Stimulated activated naive CD8-positive, alpha-beta T cell treated with anti-CD3 and anti-CD28 coated beads, Interleukin-15, amount 100 ng/mL, for 72 hours (primary cell): ENCODE results near the gene SH3PXD2B.
"Not testable (repeated sequence)": the region's sequence is repeated elsewhere in the genome, so short reads cannot be mapped to it uniquely, and the experiment has no call there.

Source experiments
- ATAC-seq: fragments of 150-1000 bp; cut with Tn5 transposase; 2 replicates; pipeline ENCODE4 v1.10.0; 2021; ENCODE audit warnings: mild to moderate bottlenecking, moderate library complexity
- DNase-seq, 2 donors: peaks; one replicate each; pipeline ENCODE4 v3.0.0; 2021 to 2022
- H3K27ac Mint-ChIP-seq, 2 donors: one replicate each; pipeline ENCODE4 v1.8.0; 2022; ENCODE audit warnings: mild to moderate bottlenecking in 2 of 2, mixed read lengths in 2 of 2, moderate library complexity in 2 of 2
- H3K27me3 Mint-ChIP-seq: one replicate; pipeline ENCODE4 v1.8.0; 2022; ENCODE audit warnings: mixed read lengths
- H3K4me1 Mint-ChIP-seq: one replicate; pipeline ENCODE4 v1.8.0; 2022; ENCODE audit warnings: mild to moderate bottlenecking, mixed read lengths
- H3K4me3 Mint-ChIP-seq, 2 donors: one replicate each; pipeline ENCODE4 v1.8.0; 2022; ENCODE audit warnings: mild to moderate bottlenecking in 2 of 2, mixed read lengths in 2 of 2, moderate library complexity in 1 of 2
- H3K9me3 Mint-ChIP-seq, 2 donors: one replicate each; pipeline ENCODE4 v1.8.0; 2022; ENCODE audit warnings: mixed read lengths in 2 of 2

Gene SH3PXD2B

DNA sequence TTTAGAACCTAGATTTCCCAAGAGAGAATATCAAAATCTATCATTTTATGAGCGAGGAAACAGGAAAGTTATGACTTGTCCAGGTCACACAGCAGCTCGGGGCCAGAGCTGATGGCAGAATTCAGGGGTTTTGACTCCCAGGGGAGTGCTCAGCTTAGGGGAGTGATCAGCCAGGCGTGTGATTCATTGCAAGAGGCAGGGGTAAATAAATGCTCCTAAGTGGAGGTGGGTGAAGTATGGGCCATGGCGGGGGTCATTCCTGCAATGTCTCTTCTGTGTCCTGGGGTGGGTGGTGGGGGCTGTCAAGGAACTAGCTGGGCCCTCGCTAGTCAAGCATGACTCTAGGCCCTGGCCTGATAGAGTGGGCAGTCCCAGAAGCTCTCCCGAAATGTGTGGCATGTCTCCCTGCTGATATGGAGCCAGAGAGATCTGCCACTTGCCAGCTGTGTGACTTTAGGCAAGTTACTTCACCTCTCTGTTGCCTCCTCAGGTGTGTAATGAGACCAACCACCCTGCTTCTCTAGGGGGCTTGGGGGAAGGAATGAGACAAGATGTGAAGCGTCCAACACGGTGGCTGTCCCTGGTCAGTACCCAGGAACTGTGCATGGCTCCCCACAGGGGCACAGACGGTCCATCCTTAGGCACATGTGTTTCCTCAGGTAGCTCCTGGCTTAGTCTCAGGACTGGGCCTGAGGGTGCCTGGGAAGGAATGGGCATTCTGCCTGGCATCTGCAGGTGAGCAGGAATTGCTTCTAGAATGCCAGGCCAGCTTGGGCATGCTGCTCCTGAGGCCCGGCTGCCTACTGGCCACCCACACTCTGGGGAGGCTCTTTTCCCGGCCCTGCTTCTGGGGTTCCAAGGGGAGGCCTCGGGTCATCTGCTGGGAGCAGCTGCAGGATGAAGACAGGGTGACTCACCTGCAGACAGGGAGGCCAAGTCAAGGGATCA lies 36.5 kb upstream of the SH3PXD2B start:
- Mint-ChIP-seq H3K27me3 (peaks cover 23% of the 10 kb centered on the region), H3K4me3 (no peak overlapping the region), H3K27ac (no peak overlapping the region), H3K9me3 (no peaks in the 10 kb centered on the region), H3K4me1 (no peaks in the 10 kb centered on the region)
- ATAC-seq (no peak), DNase-seq (no peak)

DNA sequence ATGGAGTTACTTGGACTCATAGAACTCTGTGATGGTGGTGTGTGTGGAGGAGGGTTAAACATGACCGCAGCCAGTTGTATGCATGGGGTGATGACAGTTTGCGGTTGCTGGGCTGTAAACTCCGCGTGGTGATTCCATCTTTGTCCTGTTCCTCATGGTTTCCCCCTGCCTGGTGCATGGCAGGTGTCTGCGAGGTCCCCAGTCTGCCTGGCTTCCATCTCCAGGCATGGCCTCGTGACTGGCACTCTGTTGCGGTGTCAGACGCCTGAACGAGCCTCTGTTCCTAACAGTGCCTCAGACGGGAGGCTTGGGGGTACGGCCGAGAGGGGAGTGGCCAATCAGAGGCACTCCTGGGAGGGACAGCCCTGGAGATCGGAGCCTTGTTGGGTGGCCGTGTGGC lies 33.9 kb upstream of the SH3PXD2B start:
- no peak overlapping the region for H3K27ac Mint-ChIP-seq
- H3K4me3 Mint-ChIP-seq, result no peak overlapping the region
- peaks cover 7% of the 10 kb centered on the region for H3K27me3 Mint-ChIP-seq
- ATAC-seq (no peak), DNase-seq (no peak)
- no peaks in the 10 kb centered on the region for H3K9me3 Mint-ChIP-seq
- no peaks in the 10 kb centered on the region for H3K4me1 Mint-ChIP-seq

DNA sequence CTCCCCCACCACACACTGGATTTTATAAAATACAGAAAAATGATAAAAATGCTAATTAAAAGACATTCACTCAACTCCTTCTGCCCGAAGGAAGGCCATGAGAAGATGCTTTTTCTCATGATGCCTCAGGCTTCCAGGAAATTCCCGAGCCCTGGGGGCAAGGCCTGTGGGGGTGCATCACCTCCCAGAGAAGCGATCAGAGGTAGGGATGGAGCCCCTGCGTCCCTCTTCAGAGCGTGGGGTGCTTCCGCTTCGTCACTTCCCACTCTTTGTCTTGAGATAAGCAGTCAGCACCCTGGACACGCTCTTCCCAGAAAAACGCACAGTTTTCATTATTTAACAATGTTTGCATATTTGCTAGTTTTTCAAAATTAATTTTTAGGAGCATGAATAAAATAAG lies 33.3 kb upstream of the SH3PXD2B start:
- H3K9me3 Mint-ChIP-seq, result no peaks in the 10 kb centered on the region
- no peak for ATAC-seq
- no peak overlapping the region for H3K27ac Mint-ChIP-seq
- no peak for DNase-seq
- H3K4me3 Mint-ChIP-seq, result no peak overlapping the region
- H3K4me1 Mint-ChIP-seq, result no peaks in the 10 kb centered on the region
- peaks cover 7% of the 10 kb centered on the region for H3K27me3 Mint-ChIP-seq

DNA sequence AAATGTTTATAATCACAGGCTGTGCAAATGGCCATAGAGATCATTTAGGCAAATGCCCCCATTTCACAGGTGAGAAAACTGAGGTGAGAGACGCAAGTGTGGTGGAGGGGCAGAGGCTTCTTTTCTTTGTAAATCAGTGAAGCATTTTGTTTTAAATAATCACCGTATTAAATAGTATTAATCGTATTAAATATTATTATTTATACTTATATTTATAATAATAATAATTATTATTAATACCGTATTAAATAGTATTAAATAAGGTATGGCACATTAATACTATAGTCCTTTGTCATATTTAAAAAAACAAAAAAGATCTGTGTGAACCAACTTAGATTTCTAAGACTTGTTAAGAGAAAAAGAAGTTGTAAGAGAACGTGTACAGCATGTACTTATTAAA lies 32.6 kb upstream of the SH3PXD2B start:
- H3K4me1 Mint-ChIP-seq, result no peaks in the 10 kb centered on the region
- ATAC-seq (no peak), DNase-seq (no peak)
- peaks cover 7% of the 10 kb centered on the region for H3K27me3 Mint-ChIP-seq
- no peak overlapping the region for H3K27ac Mint-ChIP-seq
- H3K4me3 Mint-ChIP-seq, result no peak overlapping the region
- no peaks in the 10 kb centered on the region for H3K9me3 Mint-ChIP-seq

DNA sequence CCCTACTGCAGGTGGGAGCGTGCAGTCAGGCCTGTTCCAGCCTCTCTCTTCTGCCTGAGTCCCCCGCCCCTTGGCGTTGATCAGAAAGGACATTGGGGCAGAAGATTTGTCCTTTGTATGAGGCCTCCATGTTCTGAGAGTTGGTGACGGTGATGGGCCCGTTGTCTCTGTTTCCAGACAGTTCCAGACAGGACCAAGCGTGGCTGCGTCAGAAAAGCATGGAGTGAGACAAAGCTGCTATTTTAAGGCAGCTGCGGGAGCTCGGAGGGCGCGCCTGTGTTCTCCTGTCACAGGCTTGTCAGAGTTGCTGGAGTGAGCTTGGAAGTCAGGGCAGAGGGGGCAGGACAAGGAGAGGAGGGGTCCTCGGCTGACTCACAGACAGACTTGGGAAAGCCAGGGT lies 32.1 kb upstream of the SH3PXD2B start:
- Mint-ChIP-seq H3K4me3 (no peak overlapping the region), H3K9me3 (no peaks in the 10 kb centered on the region), H3K27ac (no peak overlapping the region), H3K4me1 (no peaks in the 10 kb centered on the region), H3K27me3 (peaks cover 7% of the 10 kb centered on the region)
- DNase-seq, result no peak
- ATAC-seq, result no peak

DNA sequence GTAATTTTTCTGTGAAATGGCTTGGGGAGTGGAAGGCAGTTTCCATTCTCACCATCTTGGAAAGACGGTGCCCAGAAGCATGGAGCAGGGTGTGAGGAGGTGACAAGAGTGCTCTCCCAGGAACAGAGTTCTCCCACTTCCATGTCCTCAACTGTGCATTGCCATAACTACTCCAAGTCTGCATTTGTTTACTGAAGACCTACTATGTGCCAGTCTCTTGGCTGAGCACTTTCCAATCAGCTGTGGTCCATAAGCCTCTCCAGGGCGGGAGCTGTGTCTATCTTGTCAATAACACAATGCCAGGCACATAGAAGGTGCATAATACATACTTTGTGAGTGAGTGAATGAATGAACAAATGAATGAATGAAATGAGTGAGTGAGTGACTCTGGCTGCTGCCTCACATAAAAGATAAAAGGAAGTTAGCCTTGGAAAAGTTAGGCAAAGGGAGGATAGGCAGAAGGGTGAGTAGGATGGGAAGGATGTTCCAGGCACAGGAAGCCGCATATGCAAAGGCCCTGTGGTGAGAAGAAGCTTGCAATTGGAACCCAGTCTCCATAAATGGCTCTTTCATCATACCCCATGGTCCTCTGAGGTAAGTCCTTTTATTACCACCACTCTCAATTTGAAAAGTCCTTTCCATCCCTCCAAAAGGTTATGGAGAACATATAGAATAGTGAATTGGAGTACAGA lies 31.3 kb upstream of the SH3PXD2B start:
- no peak overlapping the region for H3K27ac Mint-ChIP-seq
- no peaks in the 10 kb centered on the region for H3K4me1 Mint-ChIP-seq
- no peak overlapping the region for H3K4me3 Mint-ChIP-seq
- H3K9me3 Mint-ChIP-seq, result no peaks in the 10 kb centered on the region
- H3K27me3 Mint-ChIP-seq, result peaks cover 7% of the 10 kb centered on the region
- ATAC-seq (no peak), DNase-seq (no peak)

DNA sequence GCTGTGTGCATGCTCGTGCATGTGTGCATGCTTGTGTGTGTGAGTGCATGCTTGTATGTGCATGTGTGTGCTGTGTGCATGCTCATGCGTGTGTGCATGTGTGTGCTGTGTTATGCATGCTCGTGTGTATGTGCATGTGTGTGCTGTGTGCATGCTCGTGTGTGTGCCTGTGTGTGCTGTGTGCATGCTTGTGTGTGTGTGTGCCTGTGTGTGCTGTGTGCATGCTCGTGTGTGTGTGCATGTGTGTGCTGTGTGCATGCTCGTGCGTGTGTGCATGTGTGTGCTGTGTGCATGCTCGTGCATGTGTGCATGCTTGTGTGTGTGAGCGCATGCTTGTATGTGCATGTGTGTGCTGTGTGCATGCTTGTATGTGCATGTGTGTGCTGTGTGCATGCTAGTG lies 30.3 kb upstream of the SH3PXD2B start:
- Mint-ChIP-seq H3K27ac (no peak overlapping the region), H3K4me1 (no peaks in the 10 kb centered on the region), H3K4me3 (no peak overlapping the region), H3K9me3 (no peaks in the 10 kb centered on the region), H3K27me3 (peaks cover 7% of the 10 kb centered on the region)
- DNase-seq (no peak), ATAC-seq (no peak)

DNA sequence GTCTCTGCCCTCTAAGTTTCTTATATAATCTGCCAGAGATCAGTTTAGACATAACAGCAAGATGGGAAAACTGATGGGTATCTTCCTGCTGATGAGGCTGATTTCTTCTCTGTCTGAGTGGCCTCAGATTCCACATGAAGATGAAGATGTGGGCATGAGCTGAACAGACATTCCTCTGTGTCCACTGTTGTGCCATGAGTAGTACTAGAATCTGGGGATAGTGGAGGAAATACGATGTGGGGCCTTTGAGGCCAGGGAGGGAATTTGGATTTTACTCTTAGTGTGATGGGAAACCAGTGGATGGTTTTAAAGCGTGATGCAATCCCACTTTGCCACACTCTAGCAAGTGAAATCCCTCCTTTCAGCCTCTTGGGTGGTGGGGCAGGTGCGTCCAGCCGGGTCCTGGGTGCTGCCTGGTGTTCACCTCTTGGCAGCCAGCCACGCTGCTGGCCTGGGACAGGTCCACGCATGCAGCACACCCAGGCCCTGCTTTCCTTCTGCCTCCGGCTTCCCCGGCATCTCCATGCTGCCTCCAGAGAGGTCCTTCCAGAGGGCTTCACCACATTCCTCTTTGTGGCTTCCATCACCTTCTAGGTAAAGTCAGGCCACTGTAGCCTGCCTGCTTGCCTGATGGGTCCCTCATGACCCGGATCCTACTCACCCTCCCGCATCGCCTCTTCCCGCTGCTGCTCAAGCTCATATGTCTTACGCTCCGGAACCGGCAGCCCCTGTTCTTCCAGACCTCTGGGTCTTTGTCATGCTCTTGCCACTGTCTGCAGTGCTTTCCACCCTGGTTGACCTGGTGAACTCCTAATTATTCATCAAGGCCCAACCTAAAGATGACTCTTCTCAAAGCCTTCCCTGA lies 28.1 kb upstream of the SH3PXD2B start:
- Mint-ChIP-seq H3K9me3 (no peaks in the 10 kb centered on the region), H3K27me3 (peaks cover 7% of the 10 kb centered on the region), H3K4me3 (no peak overlapping the region), H3K4me1 (no peaks in the 10 kb centered on the region), H3K27ac (no peak overlapping the region)
- ATAC-seq (no peak), DNase-seq (no peak)

DNA sequence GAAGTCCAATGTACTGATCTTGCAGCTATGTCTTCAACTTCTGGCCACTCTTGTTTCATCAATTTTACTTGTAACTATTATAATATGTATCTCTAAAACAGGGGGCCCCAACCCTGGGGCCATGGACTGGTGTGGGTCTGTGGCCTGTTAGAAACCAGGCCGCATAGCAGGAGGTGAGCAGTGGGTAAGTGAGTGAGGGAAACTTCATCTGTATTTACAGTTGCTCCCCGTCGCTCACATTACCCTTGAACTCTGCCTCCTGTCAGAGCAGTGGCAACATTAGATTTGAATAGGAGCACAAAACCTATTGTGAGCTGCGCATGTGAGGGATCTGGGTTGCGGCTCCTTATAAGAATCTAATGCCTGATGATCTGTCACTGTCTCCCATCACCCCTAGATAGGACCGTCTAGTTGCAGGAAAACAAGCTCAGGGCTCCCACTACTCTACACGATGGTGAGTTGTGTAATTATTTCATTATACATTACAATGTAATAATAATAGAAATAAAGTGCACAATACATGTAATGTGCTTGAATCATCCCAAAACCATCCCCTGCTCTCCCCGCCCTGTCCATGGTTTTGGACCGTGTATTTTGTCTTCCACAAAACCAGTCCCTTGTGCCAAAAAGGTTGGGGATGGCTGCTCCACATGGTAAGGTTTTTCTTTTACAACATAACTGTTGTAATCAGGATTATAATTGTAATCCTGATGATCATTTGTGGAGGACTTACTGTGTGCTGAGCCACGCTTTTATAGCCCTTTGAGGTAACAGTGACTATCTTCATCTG lies 26.9 kb upstream of the SH3PXD2B start:
- Mint-ChIP-seq H3K9me3 (no peaks in the 10 kb centered on the region), H3K4me3 (no peak overlapping the region), H3K27ac (no peak overlapping the region), H3K27me3 (peaks cover under 1% of the 10 kb centered on the region), H3K4me1 (no peaks in the 10 kb centered on the region)
- DNase-seq (no peak), ATAC-seq (no peak)

DNA sequence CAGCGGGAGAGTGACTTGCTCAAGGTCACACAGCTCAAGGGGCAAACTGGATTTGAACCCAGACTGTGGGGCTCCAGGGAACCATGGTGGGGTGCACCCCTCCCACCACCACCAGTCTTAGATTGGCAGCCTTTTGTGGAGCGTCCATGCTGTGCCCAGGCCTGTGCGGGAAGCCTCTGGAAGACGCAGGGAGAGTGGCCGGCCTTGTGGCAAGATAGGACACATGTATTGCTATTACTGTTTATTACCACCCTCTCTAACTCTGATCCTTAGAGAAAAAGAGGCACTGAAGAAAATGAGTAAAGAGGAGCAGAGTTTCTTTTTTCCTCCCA lies 25.4 kb upstream of the SH3PXD2B start:
- H3K4me3 Mint-ChIP-seq, result no peak overlapping the region
- peak overlapping the region in 1 of 2 donors; percentile 9 for H3K27ac Mint-ChIP-seq
- no peaks in the 10 kb centered on the region for H3K9me3 Mint-ChIP-seq
- H3K4me1 Mint-ChIP-seq, result no peaks in the 10 kb centered on the region
- ATAC-seq, result no peak
- H3K27me3 Mint-ChIP-seq, result no peaks in the 10 kb centered on the region
- no peak for DNase-seq

DNA sequence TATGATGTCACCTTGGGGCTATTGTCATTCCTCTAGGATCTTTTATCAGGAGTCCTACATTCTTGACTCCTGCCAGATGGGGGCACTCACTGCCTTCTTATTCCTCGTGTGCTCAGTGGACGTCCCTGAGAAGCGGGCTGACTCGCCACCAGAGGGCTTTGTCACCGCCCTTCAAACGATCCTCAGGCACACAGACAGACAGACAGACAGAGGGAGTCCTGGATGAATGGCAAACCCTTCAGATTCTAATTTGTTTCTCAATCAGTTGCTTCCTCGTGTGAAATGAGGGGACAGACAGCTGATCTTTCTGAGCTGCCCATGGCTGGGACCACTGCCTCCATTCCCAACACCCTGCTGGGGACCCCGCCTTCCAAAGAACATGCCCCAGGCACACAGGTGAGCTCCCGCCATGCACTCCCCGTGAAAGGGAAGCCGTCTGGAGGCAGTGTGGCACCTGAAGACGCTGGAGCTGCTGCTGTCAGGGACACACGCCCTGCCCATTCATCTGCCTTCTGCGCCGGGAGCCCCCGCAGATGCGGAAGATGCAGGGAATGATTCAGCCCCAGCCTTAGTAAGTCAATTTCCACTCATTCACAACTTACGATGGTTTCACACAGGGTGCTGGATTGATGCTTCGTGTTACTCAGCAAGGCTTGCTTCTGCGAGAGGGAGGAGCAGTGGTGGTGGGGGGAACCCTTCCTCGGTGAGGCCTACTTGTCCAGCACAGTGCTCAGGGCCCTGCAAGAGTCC lies 24.9 kb upstream of the SH3PXD2B start:
- ATAC-seq (peak; percentile 96), DNase-seq (peak; percentile 53 to 72)
- Mint-ChIP-seq H3K27me3 (no peaks in the 10 kb centered on the region), H3K27ac (peak overlapping the region in 1 of 2 donors; percentile 9), H3K4me1 (no peaks in the 10 kb centered on the region), H3K9me3 (no peaks in the 10 kb centered on the region), H3K4me3 (no peak overlapping the region)

DNA sequence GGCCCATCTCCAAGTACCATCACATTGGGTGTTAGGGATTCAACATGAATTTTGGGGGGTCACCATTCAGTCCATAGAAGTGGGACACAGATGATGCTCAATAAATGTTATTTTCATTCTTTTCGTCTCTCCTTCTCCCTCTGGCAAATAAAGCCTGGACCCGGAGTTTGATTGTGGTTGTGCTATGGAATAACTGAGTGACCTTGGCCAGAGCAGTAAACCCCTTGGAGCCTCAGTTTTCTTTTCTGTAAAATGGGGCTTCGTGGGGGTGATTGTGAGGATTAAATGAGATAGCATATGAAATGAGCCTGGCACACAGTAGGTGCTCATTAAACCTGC lies 24.3 kb upstream of the SH3PXD2B start:
- ATAC-seq, H3K9me3 Mint-ChIP-seq, H3K27ac Mint-ChIP-seq, H3K27me3 Mint-ChIP-seq, DNase-seq, H3K4me1 Mint-ChIP-seq, H3K4me3 Mint-ChIP-seq: not testable (repeated sequence)

DNA sequence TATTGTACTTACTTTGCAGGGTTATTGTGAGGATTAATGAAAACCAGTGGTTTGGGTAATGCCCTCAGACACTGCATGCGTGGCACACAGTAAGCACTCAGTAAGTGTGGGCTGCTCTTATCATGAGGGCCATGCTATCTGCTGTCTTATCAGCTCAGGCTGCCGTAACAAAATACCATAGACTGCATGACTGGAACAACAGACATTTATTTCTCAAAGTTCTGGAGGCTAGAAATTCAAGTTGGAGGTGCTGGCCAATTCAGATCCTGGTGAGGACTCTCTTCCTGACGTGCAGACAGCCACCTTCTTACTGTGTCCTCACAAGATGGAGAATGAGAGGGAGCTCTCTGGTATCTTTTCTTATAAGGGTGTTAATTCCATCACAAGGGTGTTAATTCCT lies 23.9 kb upstream of the SH3PXD2B start:
- Mint-ChIP-seq H3K27ac (no peak overlapping the region), H3K27me3 (no peaks in the 10 kb centered on the region), H3K4me3 (no peak overlapping the region), H3K4me1 (no peaks in the 10 kb centered on the region), H3K9me3 (no peaks in the 10 kb centered on the region)
- no peak for ATAC-seq
- no peak for DNase-seq

DNA sequence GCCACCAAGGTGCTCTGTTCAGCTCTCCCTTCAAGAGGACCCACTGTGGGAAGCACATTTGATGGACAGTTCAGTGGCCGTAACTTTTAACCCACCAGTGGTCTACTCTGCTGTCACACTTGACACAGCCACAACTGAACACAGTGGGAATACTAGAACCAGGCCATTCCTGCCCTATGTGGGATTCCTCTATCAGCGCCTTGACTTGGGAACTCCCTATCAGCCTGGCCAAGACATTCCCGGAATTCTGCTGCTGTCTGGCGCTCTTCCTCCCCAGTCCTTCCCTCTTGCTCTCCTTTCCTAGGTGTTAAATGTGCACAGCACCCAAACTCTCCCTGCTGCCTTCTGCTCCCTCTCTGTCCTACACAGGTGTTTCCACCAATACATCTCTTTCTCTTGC lies 23.1 kb upstream of the SH3PXD2B start:
- no peak for ATAC-seq
- no peaks in the 10 kb centered on the region for H3K27me3 Mint-ChIP-seq
- no peak overlapping the region for H3K4me3 Mint-ChIP-seq
- no peaks in the 10 kb centered on the region for H3K9me3 Mint-ChIP-seq
- DNase-seq, result no peak
- no peaks in the 10 kb centered on the region for H3K4me1 Mint-ChIP-seq
- no peak overlapping the region for H3K27ac Mint-ChIP-seq

DNA sequence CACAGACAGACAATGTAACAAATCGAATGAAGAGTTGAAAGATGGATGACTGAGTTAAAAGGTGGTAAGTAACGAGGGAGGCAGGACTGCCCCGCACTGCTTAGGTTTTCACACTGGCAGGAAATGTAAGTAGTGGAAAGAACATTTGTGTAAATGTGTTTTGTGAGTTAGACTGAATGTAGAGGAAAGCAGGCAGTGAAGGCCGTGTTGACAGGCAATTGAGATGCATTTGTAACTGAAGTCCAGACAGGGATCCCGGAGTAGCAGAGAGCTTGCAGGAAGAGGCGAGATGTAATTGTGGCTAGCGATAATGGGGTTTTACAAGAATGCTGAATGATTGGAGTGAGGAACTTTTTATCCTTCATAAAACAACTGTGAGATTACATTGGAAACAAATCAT lies 20.0 kb upstream of the SH3PXD2B start:
- H3K4me1 Mint-ChIP-seq, result no peaks in the 10 kb centered on the region
- no peak for DNase-seq
- H3K9me3 Mint-ChIP-seq, result no peaks in the 10 kb centered on the region
- H3K4me3 Mint-ChIP-seq, result no peak overlapping the region
- peaks cover 6% of the 10 kb centered on the region for H3K27me3 Mint-ChIP-seq
- H3K27ac Mint-ChIP-seq, result peak overlapping the region in 1 of 2 donors; percentile 7
- no peak for ATAC-seq
